HepG2 (cell line): ENCODE data around the gene HIGD1C. TPM values are rescaled to one million over a fixed set of nuclear protein-coding genes. Genes with fewer than 3 reads are reported as not detected.

ENCODE experiments used
- ARHGAP35 ChIP-seq: sonication (generic); formaldehyde crosslinking; IDR thresholded peaks from 2 replicates; pipeline ENCODE4 v1.9.0; 2022; ENCODE audit warnings: mild to moderate bottlenecking, inconsistent platforms, moderate library complexity, missing genetic modification reagents, borderline replicate concordance
- FOXK1 ChIP-seq: sonication (generic); formaldehyde crosslinking; IDR thresholded peaks from 2 replicates; pipeline ENCODE4 v1.4.0; 2020; ENCODE audit warnings: low read depth, missing genetic modification reagents, borderline replicate concordance
- FOXO1 ChIP-seq: sonication (generic); formaldehyde crosslinking; IDR thresholded peaks from 2 replicates; pipeline ENCODE4 v1.4.0; 2020; ENCODE audit warnings: missing genetic modification reagents
- HNRNPH1 ChIP-seq: fragments of 200-400 bp; formaldehyde crosslinking; optimal IDR thresholded peaks from 2 replicates; pipeline ENCODE3; 2017; ENCODE audit warnings: mild to moderate bottlenecking, low read depth, low read length
- JDP2 ChIP-seq: sonication (generic); formaldehyde crosslinking; IDR thresholded peaks from 2 replicates; pipeline ENCODE4 v1.8.1; 2022; ENCODE audit warnings: missing genetic modification reagents, borderline replicate concordance
- NFYC ChIP-seq: IDR thresholded peaks from 2 replicates; pipeline ENCODE4 v1.6.1; 2016; ENCODE audit warnings: missing genetic modification reagents, missing compliant biosample characterization
- PAX8 ChIP-seq: sonication (generic); formaldehyde crosslinking; IDR thresholded peaks from 2 replicates; pipeline ENCODE4 v1.8.0; 2022; ENCODE audit warnings: mild to moderate bottlenecking, missing genetic modification reagents, borderline replicate concordance
- SALL2 ChIP-seq: sonication (generic); formaldehyde crosslinking; IDR thresholded peaks from 2 replicates; pipeline ENCODE4 v1.8.1; 2023; ENCODE audit warnings: mild to moderate bottlenecking, missing genetic modification reagents, inconsistent platforms
- SMARCC2 ChIP-seq: fragments of 450-650 bp; IDR thresholded peaks from 2 replicates; pipeline ENCODE4 v1.6.1; 2017; ENCODE audit warnings: antibody characterized with exemption, mild to moderate bottlenecking
- SMYD3 ChIP-seq: sonication (generic); formaldehyde crosslinking; IDR thresholded peaks from 2 replicates; pipeline ENCODE4 v1.8.1; 2023; ENCODE audit warnings: mild to moderate bottlenecking, missing genetic modification reagents
- YEATS4 ChIP-seq: sonication (generic); formaldehyde crosslinking; IDR thresholded peaks from 2 replicates; pipeline ENCODE4 v1.4.0; 2020; ENCODE audit warnings: missing genetic modification reagents, borderline replicate concordance
- ZNF331 ChIP-seq: sonication (generic); formaldehyde crosslinking; IDR thresholded peaks from 2 replicates; pipeline ENCODE4 v1.4.0; 2020; ENCODE audit warnings: missing genetic modification reagents
- ZNF34 ChIP-seq: sonication (generic); formaldehyde crosslinking; IDR thresholded peaks from 2 replicates; pipeline ENCODE4 v1.4.0; 2020; ENCODE audit warnings: mild to moderate bottlenecking, missing genetic modification reagents, borderline replicate concordance
- ZNF558 ChIP-seq: sonication (generic); formaldehyde crosslinking; IDR thresholded peaks from 2 replicates; pipeline ENCODE4 v1.9.0; 2022; ENCODE audit warnings: mild to moderate bottlenecking, missing genetic modification reagents, borderline replicate concordance
- ZNF577 ChIP-seq: sonication (generic); formaldehyde crosslinking; IDR thresholded peaks from 2 replicates; pipeline ENCODE4 v1.4.0; 2020; ENCODE audit warnings: mild to moderate bottlenecking, low read depth, missing genetic modification reagents, borderline replicate concordance
- ZNF775 ChIP-seq: sonication (generic); formaldehyde crosslinking; IDR thresholded peaks from 2 replicates; pipeline ENCODE4 v1.4.0; 2020; ENCODE audit warnings: missing genetic modification reagents, mild to moderate bottlenecking, moderate library complexity, borderline replicate concordance
- polyA plus RNA-seq, 8 experiments: library from polyadenylated mRNA; depleted of rRNA in 3 of 8; stranded (reverse) in 7 of 8; unstranded in 1 of 8; fragments of >200 nt; fragmentation: Illumina TruSeq in 4 of 8; extraction: Trizol in 4 of 8; gene quantifications; 2 replicates each; pipeline versions ENCODE4 v1.2.1 to v1.2.3, GENCODE V29; 2011 to 2016; ENCODE audit warnings: low read depth in 4 of 8, missing spikeins in 1 of 8, mixed read lengths in 1 of 8; ENCODE audit not compliant: insufficient read depth in 1 of 8
- total RNA-seq, 5 experiments: library from RNA; depleted of rRNA; stranded (reverse); fragments of >200 nt; fragmentation: Illumina TruSeq; extraction: Trizol; gene quantifications; 2 replicates each; pipeline ENCODE4 v1.2.3, GENCODE V29; 2016; ENCODE audit warnings: low read depth in 1 of 5
- TF ChIP-seq, protein P1 (sequence below): sonication (generic); formaldehyde crosslinking; IDR thresholded peaks from 2 replicates; pipeline ENCODE4 v1.9.0; 2021; ENCODE audit warnings: missing genetic modification reagents, borderline replicate concordance
- TF ChIP-seq, protein P2 (sequence below): sonication (generic); formaldehyde crosslinking; conservative IDR thresholded peaks from 2 replicates; pipeline ENCODE4 v1.4.0; 2020; ENCODE audit warnings: mild to moderate bottlenecking, missing genetic modification reagents, moderate library complexity
- TF ChIP-seq, protein P3 (sequence below): sonication (generic); formaldehyde crosslinking; IDR thresholded peaks from 2 replicates; pipeline ENCODE4 v1.5.0; 2020; ENCODE audit warnings: missing genetic modification reagents
- TF ChIP-seq, protein P4 (sequence below): IDR thresholded peaks from 2 replicates; pipeline ENCODE4 v1.6.1; 2016; ENCODE audit warnings: mild to moderate bottlenecking

Gene HIGD1C
- total and polyA plus RNA-seq, 2 of the 13 experiments (the other 11 are each of a cell fraction or from before 2014, with no cell fraction given) = not detected

DNA sequence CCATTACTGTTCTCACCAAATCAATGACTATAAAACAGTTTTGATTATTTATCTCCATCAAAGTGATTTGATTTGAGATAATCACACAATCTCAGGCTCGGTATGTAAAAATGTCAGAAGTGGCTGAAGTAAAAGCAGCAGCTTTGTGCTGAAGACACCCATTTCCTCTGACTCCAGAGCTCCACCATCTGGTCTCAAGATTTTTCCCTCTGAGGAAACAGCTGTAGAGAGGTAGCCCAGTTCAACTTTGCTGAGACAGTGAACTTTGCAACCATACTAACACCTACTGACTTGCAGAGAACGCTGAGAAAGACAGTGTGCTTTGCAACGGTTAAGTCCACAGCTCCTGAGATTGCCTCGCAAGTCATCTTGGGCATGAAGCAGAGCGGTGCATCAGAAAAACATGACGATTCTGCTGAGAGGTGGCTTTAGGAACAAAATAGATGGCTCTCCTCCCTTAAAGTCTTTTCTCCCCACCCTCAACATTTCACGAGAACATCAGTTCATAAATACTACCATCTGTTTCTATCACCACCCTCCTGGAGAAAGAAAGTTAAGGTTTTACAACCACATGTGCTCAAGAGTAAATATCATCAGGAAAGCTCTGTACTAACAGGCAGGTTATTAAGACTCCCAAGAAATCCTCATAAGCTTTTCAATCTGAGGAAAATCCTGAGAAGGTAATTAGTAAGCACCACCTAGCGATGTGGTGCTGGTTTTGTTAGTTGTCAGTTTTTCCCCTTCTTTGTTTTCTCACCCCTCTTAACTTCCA is 34.8 kb downstream of the HIGD1C start (continued):
- TF ChIP-seq, protein P1, sequence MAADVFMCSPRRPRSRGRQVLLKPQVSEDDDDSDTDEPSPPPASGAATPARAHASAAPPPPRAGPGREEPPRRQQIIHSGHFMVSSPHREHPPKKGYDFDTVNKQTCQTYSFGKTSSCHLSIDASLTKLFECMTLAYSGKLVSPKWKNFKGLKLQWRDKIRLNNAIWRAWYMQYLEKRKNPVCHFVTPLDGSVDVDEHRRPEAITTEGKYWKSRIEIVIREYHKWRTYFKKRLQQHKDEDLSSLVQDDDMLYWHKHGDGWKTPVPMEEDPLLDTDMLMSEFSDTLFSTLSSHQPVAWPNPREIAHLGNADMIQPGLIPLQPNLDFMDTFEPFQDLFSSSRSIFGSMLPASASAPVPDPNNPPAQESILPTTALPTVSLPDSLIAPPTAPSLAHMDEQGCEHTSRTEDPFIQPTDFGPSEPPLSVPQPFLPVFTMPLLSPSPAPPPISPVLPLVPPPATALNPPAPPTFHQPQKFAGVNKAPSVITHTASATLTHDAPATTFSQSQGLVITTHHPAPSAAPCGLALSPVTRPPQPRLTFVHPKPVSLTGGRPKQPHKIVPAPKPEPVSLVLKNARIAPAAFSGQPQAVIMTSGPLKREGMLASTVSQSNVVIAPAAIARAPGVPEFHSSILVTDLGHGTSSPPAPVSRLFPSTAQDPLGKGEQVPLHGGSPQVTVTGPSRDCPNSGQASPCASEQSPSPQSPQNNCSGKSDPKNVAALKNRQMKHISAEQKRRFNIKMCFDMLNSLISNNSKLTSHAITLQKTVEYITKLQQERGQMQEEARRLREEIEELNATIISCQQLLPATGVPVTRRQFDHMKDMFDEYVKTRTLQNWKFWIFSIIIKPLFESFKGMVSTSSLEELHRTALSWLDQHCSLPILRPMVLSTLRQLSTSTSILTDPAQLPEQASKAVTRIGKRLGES (CRISPR knock-in tag) = no peak
- 0 out of 2 replicates have a peak, but pooled peaks have one; percentile 50 for TF ChIP-seq FOXO1 (CRISPR knock-in tag)
- no peak for TF ChIP-seq ZNF34 (CRISPR knock-in tag)
- no peak for TF ChIP-seq JDP2 (CRISPR knock-in tag)
- no peak for TF ChIP-seq HNRNPH1
- no peak for TF ChIP-seq NFYC
- no peak for TF ChIP-seq SALL2 (CRISPR knock-in tag)
- TF ChIP-seq SMARCC2 = no peak
- no peak for TF ChIP-seq ZNF558 (CRISPR knock-in tag)
- TF ChIP-seq, protein P2, sequence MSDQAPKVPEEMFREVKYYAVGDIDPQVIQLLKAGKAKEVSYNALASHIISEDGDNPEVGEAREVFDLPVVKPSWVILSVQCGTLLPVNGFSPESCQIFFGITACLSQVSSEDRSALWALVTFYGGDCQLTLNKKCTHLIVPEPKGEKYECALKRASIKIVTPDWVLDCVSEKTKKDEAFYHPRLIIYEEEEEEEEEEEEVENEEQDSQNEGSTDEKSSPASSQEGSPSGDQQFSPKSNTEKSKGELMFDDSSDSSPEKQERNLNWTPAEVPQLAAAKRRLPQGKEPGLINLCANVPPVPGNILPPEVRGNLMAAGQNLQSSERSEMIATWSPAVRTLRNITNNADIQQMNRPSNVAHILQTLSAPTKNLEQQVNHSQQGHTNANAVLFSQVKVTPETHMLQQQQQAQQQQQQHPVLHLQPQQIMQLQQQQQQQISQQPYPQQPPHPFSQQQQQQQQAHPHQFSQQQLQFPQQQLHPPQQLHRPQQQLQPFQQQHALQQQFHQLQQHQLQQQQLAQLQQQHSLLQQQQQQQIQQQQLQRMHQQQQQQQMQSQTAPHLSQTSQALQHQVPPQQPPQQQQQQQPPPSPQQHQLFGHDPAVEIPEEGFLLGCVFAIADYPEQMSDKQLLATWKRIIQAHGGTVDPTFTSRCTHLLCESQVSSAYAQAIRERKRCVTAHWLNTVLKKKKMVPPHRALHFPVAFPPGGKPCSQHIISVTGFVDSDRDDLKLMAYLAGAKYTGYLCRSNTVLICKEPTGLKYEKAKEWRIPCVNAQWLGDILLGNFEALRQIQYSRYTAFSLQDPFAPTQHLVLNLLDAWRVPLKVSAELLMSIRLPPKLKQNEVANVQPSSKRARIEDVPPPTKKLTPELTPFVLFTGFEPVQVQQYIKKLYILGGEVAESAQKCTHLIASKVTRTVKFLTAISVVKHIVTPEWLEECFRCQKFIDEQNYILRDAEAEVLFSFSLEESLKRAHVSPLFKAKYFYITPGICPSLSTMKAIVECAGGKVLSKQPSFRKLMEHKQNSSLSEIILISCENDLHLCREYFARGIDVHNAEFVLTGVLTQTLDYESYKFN (CRISPR knock-in tag) = 0 out of 2 replicates have a peak, but pooled peaks have one; percentile 26
- TF ChIP-seq ZNF331 (CRISPR knock-in tag) = peak; percentile 26; the same call in 1 of the 2 replicates
- no peak for TF ChIP-seq ZNF775 (CRISPR knock-in tag)
- no peak for TF ChIP-seq FOXK1
- TF ChIP-seq, protein P3, sequence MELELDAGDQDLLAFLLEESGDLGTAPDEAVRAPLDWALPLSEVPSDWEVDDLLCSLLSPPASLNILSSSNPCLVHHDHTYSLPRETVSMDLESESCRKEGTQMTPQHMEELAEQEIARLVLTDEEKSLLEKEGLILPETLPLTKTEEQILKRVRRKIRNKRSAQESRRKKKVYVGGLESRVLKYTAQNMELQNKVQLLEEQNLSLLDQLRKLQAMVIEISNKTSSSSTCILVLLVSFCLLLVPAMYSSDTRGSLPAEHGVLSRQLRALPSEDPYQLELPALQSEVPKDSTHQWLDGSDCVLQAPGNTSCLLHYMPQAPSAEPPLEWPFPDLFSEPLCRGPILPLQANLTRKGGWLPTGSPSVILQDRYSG (CRISPR knock-in tag) = no peak
- TF ChIP-seq YEATS4 (CRISPR knock-in tag) = no peak
- no peak for TF ChIP-seq SMYD3 (CRISPR knock-in tag)
- no peak for TF ChIP-seq ZNF577 (CRISPR knock-in tag)
- no peak for TF ChIP-seq PAX8 (CRISPR knock-in tag)
- TF ChIP-seq, protein P4, sequence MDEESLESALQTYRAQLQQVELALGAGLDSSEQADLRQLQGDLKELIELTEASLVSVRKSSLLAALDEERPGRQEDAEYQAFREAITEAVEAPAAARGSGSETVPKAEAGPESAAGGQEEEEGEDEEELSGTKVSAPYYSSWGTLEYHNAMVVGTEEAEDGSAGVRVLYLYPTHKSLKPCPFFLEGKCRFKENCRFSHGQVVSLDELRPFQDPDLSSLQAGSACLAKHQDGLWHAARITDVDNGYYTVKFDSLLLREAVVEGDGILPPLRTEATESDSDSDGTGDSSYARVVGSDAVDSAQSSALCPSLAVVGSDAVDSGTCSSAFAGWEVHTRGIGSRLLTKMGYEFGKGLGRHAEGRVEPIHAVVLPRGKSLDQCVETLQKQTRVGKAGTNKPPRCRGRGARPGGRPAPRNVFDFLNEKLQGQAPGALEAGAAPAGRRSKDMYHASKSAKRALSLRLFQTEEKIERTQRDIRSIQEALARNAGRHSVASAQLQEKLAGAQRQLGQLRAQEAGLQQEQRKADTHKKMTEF (CRISPR knock-in tag) = peak; percentile 40; the same call in 1 of the 2 replicates
- TF ChIP-seq ARHGAP35 (CRISPR knock-in tag) = no peak
